HG02678 (cell line): Measurements from ENCODE around the gene PKM.
A peak's percentile ranks its signal among the peaks of the same experiment; 100 is the strongest.
"Not testable (repeated sequence)": the region's sequence is repeated elsewhere in the genome, so short reads cannot be mapped to it uniquely, and the experiment has no call there.

ENCODE experiments used
- ATAC-seq: cut with Tn5 transposase; IDR thresholded peaks from one replicate; pipeline ENCODE4 v1.9.1; 2021; ENCODE audit warnings: mild to moderate bottlenecking, moderate library complexity; ENCODE audit not compliant: unreplicated experiment

Gene PKM

DNA sequence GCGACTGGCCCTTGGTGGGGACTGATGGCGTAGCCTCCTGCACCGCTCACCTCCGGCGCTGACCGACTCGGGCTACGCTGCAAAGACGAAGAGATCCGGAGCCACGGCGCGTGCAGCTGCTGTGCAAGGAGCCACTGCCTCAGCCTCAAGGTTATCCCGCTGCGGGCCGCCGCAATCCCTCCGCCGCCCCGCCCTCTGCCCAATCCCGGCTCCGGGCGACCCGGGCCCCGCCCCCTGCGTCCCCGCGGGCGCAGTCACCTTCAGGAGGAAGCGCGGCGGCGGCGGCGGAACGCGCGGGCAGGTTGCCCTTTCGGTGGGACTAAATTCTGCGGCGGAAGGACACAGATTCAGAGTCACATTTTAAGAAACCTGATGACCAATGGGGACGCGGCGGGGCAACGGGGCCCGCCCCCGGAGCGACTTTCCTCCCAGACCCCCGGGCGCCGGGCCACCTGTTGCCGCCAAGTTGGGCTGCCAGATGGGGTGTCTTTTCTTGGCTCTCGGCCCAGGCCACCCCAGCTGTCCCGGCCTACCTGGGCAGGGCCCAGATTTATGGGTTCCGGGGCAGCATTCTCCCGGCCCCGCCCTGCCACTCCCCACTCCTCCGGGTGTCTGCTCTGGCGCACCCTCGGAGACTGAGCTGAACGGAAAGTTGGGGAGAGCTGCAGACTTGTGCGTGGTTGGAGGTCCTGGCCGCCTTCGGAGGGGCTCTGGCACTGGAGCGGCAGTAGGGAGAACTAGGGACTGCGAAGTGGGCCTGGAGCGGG lies at the start of gene PKM:
Gene PKM (minus strand): TSS at position 125 of the 767 bp plus-strand sequence. CDS start 12,093 bp downstream, outside the sequence.
- ATAC-seq: peak; percentile 48

- ATAC-seq: no peak
Observed at GRCh38 chr15:72280751-72281150, 49.8 kb upstream of the PKM start.

DNA sequence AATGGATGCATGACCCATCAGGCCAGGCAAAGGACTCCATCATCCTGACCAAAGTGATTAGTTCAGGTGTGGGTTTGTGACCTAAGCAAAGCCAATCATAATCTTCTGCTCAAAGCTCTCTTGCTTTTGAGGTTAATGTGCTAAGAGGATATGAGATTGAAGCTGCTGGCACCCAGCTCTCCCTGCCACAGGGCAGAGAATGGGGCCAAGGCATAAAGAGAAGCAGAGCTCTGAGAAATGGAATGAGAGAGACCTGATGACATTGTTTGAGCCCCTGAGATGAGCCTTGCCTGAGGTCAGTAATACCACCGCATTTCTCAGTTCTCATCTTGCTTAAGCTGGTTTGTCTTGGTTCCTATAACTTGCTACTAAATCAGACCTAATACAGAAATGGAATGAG lies 47.7 kb upstream of the PKM start:
- ATAC-seq: no peak

DNA sequence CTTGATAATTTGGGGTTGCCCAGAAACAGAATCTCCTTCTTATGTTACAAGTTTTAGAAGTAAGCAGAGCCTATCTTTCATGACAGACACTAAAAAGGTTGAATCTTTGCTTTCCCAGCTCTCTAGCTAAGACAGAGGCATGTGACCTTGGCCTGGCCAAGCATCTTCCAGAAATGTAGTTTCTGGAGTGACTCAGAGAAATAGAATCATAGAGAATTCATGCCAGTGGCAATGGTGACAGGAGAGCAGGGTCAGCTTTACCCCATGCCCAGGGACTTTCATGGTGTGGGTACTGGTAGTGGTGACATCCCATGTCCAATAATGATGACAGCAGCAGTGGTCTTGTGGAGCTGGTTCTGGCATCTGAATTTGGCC lies 45.3 kb upstream of the PKM start:
- ATAC-seq: no peak

DNA sequence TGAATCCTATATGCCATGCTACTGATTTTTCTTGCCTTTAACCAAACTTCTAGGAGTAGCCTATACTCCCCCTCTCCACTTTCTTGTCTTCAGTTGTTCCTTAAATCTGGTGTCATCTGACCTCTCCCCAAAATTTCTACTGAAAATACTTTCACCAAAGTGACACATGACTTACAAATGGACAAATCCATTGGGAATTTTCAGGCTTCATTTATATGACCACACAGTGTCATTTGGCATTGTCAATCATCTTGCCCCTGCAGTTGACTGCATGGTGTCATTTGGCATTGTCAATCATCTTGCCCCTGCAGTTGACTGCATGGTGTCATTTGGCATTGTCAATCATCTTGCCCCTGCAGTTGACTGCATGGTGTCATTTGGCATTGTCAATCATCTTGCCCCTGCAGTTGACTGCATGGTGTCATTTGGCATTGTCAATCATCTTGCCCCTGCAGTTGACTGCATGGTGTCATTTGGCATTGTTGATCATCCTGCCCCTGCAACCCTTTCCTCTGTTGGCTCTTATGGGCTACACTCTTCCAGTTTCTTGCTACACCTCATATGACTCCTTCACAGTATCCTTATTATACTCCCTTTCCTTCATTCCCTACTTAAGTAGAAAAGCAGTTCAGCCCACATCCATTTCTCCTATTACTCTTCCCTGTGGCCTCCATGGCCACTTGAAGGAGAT lies 44.8 kb upstream of the PKM start:
- ATAC-seq: not testable (repeated sequence)

DNA sequence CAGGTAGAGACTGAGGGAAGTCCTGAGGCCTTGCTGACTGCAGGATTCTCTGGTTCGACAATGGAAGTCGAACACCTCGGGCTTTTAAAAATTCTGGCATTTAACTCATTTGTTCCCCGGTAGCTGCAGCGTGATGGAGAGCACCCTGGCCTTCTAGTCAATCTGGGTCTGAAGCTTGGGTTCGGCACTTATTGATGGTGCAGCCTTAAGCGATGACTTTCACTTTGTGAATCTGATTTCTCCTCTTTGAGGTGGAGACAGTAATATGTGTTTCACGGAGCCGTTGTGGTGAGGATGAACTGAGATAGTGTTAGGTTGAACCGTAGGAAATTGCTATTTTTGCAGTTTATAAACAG lies 42.0 kb upstream of the PKM start:
- no peak for ATAC-seq

GRCh38 chr15:72272213-72272996 lies 41.4 kb upstream of the PKM start, which contains the start of gene PARP6:
PARP6 (minus strand) TSS chr15:72272554; CDS start chr15:72267477, 5,077 bp downstream.
- peak; percentile 96 for ATAC-seq

- ATAC-seq: no peak
Observed at GRCh38 chr15:72271895-72272212, 40.9 kb upstream of the PKM start.

DNA sequence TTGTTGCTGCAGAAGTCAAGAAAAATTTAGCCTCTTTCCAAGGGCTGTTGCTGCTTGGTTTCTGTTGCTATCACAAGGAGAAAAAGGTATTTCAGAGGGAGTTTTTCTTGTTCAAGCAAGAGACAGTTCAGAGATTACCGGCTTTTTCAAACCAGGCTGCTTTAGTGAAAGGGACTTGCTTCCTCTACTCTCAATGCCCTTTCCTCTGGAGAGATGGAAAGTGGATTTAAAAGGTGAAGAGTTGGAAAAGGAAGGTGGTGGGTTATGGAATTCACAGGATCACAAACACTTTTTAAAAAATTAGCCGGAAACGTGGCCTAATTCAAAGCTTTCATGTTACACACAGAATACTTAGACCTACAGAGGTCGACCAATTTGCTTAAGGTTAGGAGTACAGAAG lies 40.2 kb upstream of the PKM start:
- ATAC-seq: no peak

DNA sequence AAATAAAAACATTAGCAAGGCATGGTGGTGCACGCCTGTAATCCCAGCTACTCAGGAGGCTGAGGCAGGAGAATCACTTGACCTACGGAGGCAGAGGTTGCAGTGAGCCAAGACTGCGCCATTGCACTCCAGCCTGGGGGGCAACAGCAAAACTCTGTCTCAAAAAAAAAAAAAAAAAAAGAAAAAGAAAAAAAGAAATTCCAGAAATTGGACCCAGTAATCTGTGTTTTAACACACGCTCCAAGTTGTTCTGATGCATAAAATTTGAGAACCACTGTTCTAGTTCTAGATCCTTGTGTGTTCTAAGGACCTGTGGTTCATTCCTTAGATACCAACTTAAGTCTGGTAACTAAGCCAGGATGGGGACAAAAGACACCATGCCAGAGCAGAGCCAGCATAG lies 38.7 kb upstream of the PKM start:
- ATAC-seq: no peak

- no peak for ATAC-seq
Observed at GRCh38 chr15:72265031-72265430, 34.0 kb upstream of the PKM start.

DNA sequence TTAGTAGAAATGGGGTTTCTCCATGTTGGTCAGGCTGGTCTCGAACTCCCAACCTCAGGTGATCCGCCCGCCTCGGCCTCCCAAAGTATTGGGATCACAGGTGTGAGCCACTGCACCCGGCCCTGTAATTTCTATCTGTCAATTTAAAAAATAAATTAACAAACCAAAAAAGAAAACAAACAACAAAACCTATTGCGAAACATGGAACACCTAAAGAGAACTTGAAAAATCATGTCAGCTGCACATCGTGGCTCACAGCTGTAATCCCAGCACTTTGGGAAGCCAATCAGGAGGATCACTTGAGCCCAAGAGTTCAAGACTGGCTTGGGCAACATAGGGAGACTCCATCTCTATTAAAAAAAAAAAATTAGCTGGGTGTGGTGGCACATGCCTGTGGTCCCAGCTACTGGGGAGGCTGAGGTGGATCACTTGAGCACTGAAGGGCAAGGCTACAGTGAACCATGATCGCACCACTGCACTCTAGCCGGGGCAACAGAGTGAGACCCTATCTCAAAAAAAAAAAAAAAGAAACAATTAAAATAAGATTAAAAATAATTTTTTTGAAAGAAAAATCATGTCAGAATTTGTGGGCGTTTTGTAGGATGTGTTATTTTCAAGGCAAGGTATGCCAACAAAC lies 21.8 kb upstream of the PKM start:
- ATAC-seq: no peak

- no peak for ATAC-seq
Observed at GRCh38 chr15:72249142-72249810, 18.3 kb upstream of the PKM start.

DNA sequence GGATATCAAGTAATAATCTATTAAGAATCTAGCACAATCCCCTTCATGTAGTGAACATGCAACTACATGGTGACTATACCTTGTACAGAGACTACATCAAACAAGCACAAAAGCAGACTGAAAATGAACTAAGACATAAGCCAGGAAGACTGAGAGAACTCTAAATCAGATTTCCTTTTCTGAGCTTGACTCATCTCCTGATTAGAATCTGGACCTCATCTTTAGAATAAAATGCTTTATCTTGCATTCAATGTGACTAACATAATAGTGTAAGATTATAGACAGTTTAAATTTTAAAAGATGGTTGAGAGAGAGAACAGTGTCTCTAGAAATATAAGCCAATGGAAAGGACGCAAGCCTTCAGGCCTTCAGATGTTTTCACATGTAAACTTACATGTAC lies 17.5 kb upstream of the PKM start:
- no peak for ATAC-seq

GRCh38 chr15:72242775-72243370 lies 11.9 kb upstream of the PKM start:
- no peak for ATAC-seq

DNA sequence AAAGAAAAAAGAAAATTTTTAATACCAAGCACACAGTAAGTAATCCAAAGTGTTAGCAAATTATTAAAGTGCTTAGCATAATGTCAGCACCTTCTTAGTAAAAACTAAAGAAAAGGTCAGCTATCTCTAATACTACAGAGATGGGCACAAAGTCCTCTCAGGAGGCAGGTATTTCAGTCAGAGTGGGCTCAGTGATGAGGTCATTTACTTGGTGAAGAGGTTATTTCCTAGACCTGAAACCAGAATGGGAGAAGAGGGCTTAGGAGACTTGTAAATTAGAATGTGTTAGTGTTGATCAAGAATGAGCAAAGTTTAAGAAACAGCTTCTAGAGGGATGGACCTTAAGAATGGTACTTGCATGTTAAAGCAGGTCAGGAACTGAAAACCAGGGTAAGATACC lies 8.7 kb upstream of the PKM start:
- ATAC-seq: no peak

GRCh38 chr15:72238586-72238985 lies 7.6 kb upstream of the PKM start:
- ATAC-seq: no peak

DNA sequence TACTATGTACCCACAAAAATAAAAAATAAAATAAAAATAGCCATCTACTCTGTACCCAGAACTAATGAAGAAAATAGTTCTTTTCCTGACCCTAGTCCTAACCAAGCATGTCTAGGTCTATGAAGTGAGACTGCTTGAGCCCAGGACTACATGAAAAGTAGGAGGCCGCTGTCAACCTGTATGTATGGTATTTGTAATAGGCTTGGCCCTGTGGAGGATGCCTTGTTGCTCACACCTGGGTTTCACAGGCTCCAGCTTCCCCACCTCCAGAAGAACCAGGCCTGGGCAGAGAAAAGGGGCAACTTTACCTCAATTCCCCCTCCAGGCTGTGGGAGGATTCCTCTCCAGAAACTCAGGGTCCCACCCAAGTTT lies 6.8 kb upstream of the PKM start:
- ATAC-seq: no peak

GRCh38 chr15:72237029-72237852 lies 6.3 kb upstream of the PKM start:
- ATAC-seq: peak; percentile 83
